IMR-90 (cell line): Measurements from ENCODE around the gene MAPK8IP1. TPM values are rescaled to one million over a fixed set of nuclear protein-coding genes. Genes with fewer than 3 reads are reported as not detected.

Experiments
- ATAC-seq: fragments of 200-7000 bp; cut with Tn5 transposase; 2 replicates; pipeline ENCODE4 v1.9.1; 2020; ENCODE audit warnings: low read depth, mild to moderate bottlenecking, moderate library complexity
- BruUV-seq: library from RNA; stranded (reverse); fragments of 400-500 nt; replicated peaks from 2 replicates; lab custom pipeline; 2021; lab: Mats Ljungman, UMichigan
- CTCF ChIA-PET: fragments of 300-600 bp; formaldehyde crosslinking; extraction: SDS; loops from one replicate; lab custom pipeline; 2021; ENCODE audit warnings: antibody characterized with exemption; lab: Yijun Ruan, JAX
- POLR2A ChIA-PET: fragments of 300-600 bp; sonication (Branson Sonifier 250); formaldehyde crosslinking; loops from one replicate; lab custom pipeline; 2022; ENCODE audit warnings: antibody characterized with exemption; ENCODE audit not compliant: unreplicated experiment; lab: Charles Lee
- DNase-seq: peaks from one replicate; pipeline ENCODE4 v3.0.0; 2013
- H2AFZ ChIP-seq: replicated peaks from 2 replicates; pipeline ENCODE3; 2013; ENCODE audit warnings: low read length, mild to moderate bottlenecking; ENCODE audit not compliant: poor library complexity
- H2AK5ac ChIP-seq: 2 replicates; pipeline ENCODE4 v1.6.1; 2013; ENCODE audit warnings: low read depth, low read length, inconsistent platforms
- H2AK9ac ChIP-seq: replicated peaks from 2 replicates; pipeline ENCODE3; 2013; ENCODE audit warnings: mild to moderate bottlenecking, low read depth, low read length, moderate library complexity; ENCODE audit not compliant: poor library complexity
- H2BK120ac ChIP-seq: 2 replicates; pipeline ENCODE4 v1.6.1; 2013; ENCODE audit warnings: low read depth, low read length, inconsistent platforms
- H2BK15ac ChIP-seq: 3 replicates; pipeline ENCODE4 v1.6.1; 2013; ENCODE audit warnings: low read depth, low read length, inconsistent platforms
- H2BK20ac ChIP-seq: 2 replicates; pipeline ENCODE4 v1.6.1; 2013; ENCODE audit warnings: low read depth, mild to moderate bottlenecking, inconsistent platforms, low read length, moderate library complexity
- H2BK5ac ChIP-seq: 2 replicates; pipeline ENCODE4 v1.6.1; 2013; ENCODE audit warnings: mild to moderate bottlenecking, low read depth, low read length, inconsistent platforms; ENCODE audit not compliant: poor library complexity, severe bottlenecking
- H3K14ac ChIP-seq: replicated peaks from 2 replicates; pipeline ENCODE4 v1.6.1; 2013; ENCODE audit warnings: low read depth, low read length, inconsistent platforms
- H3K18ac ChIP-seq: 2 replicates; pipeline ENCODE4 v1.6.1; 2013; ENCODE audit warnings: low read depth, low read length, control low read depth
- H3K23ac ChIP-seq: 2 replicates; pipeline ENCODE4 v1.6.1; 2013; ENCODE audit warnings: low read depth, low read length, inconsistent platforms
- H3K27ac ChIP-seq: 2 replicates; pipeline ENCODE4 v1.5.1; 2013; ENCODE audit warnings: mild to moderate bottlenecking, control low read depth, low read length; ENCODE audit not compliant: insufficient read depth
- H3K27me3 ChIP-seq: 2 replicates; pipeline ENCODE4 v1.6.1; 2013; ENCODE audit warnings: low read length; ENCODE audit not compliant: control insufficient read depth, insufficient read depth
- H3K36me3 ChIP-seq: 2 replicates; pipeline ENCODE4 v1.6.1; 2013; ENCODE audit warnings: low read length, mixed read lengths; ENCODE audit not compliant: control insufficient read depth, insufficient read depth
- H3K4ac ChIP-seq: 2 replicates; pipeline ENCODE4 v1.6.1; 2013; ENCODE audit warnings: low read depth, low read length, inconsistent platforms
- H3K4me1 ChIP-seq: 2 replicates; pipeline ENCODE4 v1.6.1; 2013; ENCODE audit warnings: low read length, mixed read lengths; ENCODE audit not compliant: control insufficient read depth, insufficient read depth
- H3K4me2 ChIP-seq: 2 replicates; pipeline ENCODE4 v1.6.1; 2013; ENCODE audit warnings: low read depth, mild to moderate bottlenecking, control low read depth, low read length, moderate library complexity
- H3K4me3 ChIP-seq: 2 replicates; pipeline ENCODE4 v1.5.1; 2013; ENCODE audit warnings: low read depth, mild to moderate bottlenecking, control low read depth, low read length, moderate library complexity; ENCODE audit not compliant: insufficient read depth
- H3K56ac ChIP-seq: 2 replicates; pipeline ENCODE4 v1.6.1; 2013; ENCODE audit warnings: low read length, inconsistent platforms; ENCODE audit not compliant: insufficient read depth; ENCODE audit errors: extremely low read depth
- H3K79me1 ChIP-seq, 2 experiments: 2 replicates each; pipeline ENCODE4 v1.6.1; 2013; ENCODE audit warnings: low read length in 2 of 2, inconsistent platforms in 1 of 2, low read depth in 1 of 2
- H3K9ac ChIP-seq: 2 replicates; pipeline ENCODE4 v1.6.1; 2013; ENCODE audit warnings: low read depth, low read length, control low read depth
- H3K9me1 ChIP-seq: 2 replicates; pipeline ENCODE4 v1.6.1; 2013; ENCODE audit warnings: low read length, inconsistent platforms; ENCODE audit not compliant: insufficient read depth
- H3K9me3 ChIP-seq: 2 replicates; pipeline ENCODE4 v1.6.1; 2013; ENCODE audit warnings: low read length; ENCODE audit not compliant: control insufficient read depth, insufficient read depth
- H4K20me1 ChIP-seq: 2 replicates; pipeline ENCODE4 v1.6.1; 2013; ENCODE audit warnings: low read length, inconsistent platforms; ENCODE audit not compliant: insufficient read depth
- H4K5ac ChIP-seq: 2 replicates; pipeline ENCODE4 v1.6.1; 2013; ENCODE audit warnings: mild to moderate bottlenecking, low read depth, low read length, control low read depth
- H4K8ac ChIP-seq, 2 experiments: 2 replicates each; pipeline ENCODE4 v1.6.1; 2013; ENCODE audit warnings: low read depth in 2 of 2, low read length in 2 of 2, control low read depth in 1 of 2, inconsistent platforms in 1 of 2
- H4K91ac ChIP-seq: 2 replicates; pipeline ENCODE4 v1.6.1; 2013; ENCODE audit warnings: low read depth, low read length, inconsistent platforms; ENCODE audit not compliant: insufficient read depth
- BHLHE40 ChIP-seq: fragments of 150-350 bp; IDR thresholded peaks from 2 replicates; pipeline ENCODE4 v1.6.1; 2016; ENCODE audit warnings: mild to moderate bottlenecking, low read depth, low read length
- CEBPB ChIP-seq: IDR thresholded peaks from 2 replicates; pipeline ENCODE4 v1.6.1; 2012; ENCODE audit warnings: low read depth, low read length, improper control_type of control experiment
- CHD1 ChIP-seq: IDR thresholded peaks from 2 replicates; pipeline ENCODE4 v1.6.1; 2012; ENCODE audit warnings: low read depth, low read length, improper control_type of control experiment
- CTCF ChIP-seq: conservative IDR thresholded peaks from 2 replicates; pipeline ENCODE4 v1.5.1; 2012; ENCODE audit warnings: mild to moderate bottlenecking, low read depth, low read length, improper control_type of control experiment
- ELK1 ChIP-seq: fragments of 150-350 bp; IDR thresholded peaks from 2 replicates; pipeline ENCODE4 v1.6.1; 2016; ENCODE audit warnings: low read depth, mild to moderate bottlenecking, low read length, moderate library complexity, borderline replicate concordance
- FOS ChIP-seq: fragments of 150-350 bp; IDR thresholded peaks from 2 replicates; pipeline ENCODE4 v1.6.1; 2016; ENCODE audit warnings: low read depth, low read length
- MAFK ChIP-seq: IDR thresholded peaks from 2 replicates; pipeline ENCODE4 v1.6.1; 2012; ENCODE audit warnings: low read depth, low read length, improper control_type of control experiment
- MXI1 ChIP-seq: IDR thresholded peaks from 2 replicates; pipeline ENCODE4 v1.6.1; 2012; ENCODE audit warnings: low read depth, mild to moderate bottlenecking, low read length, moderate library complexity, borderline replicate concordance
- POLR2A ChIP-seq: IDR thresholded peaks from 2 replicates; pipeline ENCODE4 v1.6.1; 2012; ENCODE audit warnings: mild to moderate bottlenecking, low read depth, low read length
- RAD21 ChIP-seq: IDR thresholded peaks from 2 replicates; pipeline ENCODE4 v1.6.1; 2012; ENCODE audit warnings: low read length, improper control_type of control experiment
- RCOR1 ChIP-seq: IDR thresholded peaks from 2 replicates; pipeline ENCODE4 v1.6.1; 2012; ENCODE audit warnings: mild to moderate bottlenecking, low read length, improper control_type of control experiment; ENCODE audit not compliant: insufficient replicate concordance
- RFX5 ChIP-seq: IDR thresholded peaks from 2 replicates; pipeline ENCODE4 v1.8.0; 2012; ENCODE audit warnings: low read depth, mild to moderate bottlenecking, low read length, moderate library complexity
- SMC3 ChIP-seq: fragments of 150-350 bp; IDR thresholded peaks from 2 replicates; pipeline ENCODE4 v1.6.1; 2016; ENCODE audit warnings: low read depth, mild to moderate bottlenecking, antibody characterized with exemption, low read length, moderate library complexity
- USF2 ChIP-seq: fragments of 150-350 bp; IDR thresholded peaks from 2 replicates; pipeline ENCODE4 v1.6.1; 2017; ENCODE audit warnings: mild to moderate bottlenecking, antibody characterized with exemption, low read length, low read depth
- WGBS, 2 experiments: methylation state at CpG; one replicate each; pipeline versions ENCODE4 v1.1.5 to v1.1.7; 2013; ENCODE audit warnings: missing lambda C conversion rate in 2 of 2; ENCODE audit not compliant: insufficient read length in 1 of 2; ENCODE audit errors: extremely low coverage in 2 of 2; 5-methylcytosine and 5-hydroxymethylcytosine counted together
- dilution Hi-C: fragments of 300-500 bp; cut with HindIII; formaldehyde crosslinking; loops from one replicate; pipeline ENCODE4 v1.14.3; 2018; ENCODE audit warnings: low sequenced_read_pairs; ENCODE audit not compliant: unreplicated experiment
- in situ Hi-C: fragments of 300-500 bp; cut with MboI; formaldehyde crosslinking; loops from 3 replicates; pipeline ENCODE4 v1.14.3; 2019; ENCODE audit warnings: low sequenced_read_pairs, inconsistent platforms, mixed read lengths
- intact Hi-C: fragments of 100-400 bp; cut with micrococcal nuclease; formaldehyde crosslinking; loops from 2 replicates; pipeline ENCODE4 v1.10.0; 2022
- polyA plus RNA-seq, 3 experiments: library from polyadenylated mRNA; depleted of rRNA; stranded (reverse); fragments of >200 nt; gene quantifications; 2 replicates each; pipeline ENCODE4 v1.2.3, GENCODE V29; 2012; ENCODE audit warnings: low replicate concordance in 1 of 3
- total RNA-seq: library from RNA; depleted of rRNA; stranded (reverse); fragments of >200 nt; gene quantifications from 2 replicates; pipeline ENCODE4 v1.2.3, GENCODE V29; 2012

The MAPK8IP1 gene
- total and polyA plus RNA-seq, 2 of the 4 experiments (the other 2 are of a cell fraction), result 6.5 to 9.6 TPM

- no peak overlapping the region for H2AFZ ChIP-seq
- BruUV-seq, result no TSS peak
- no peak overlapping the region for H3K4ac ChIP-seq
- H2BK5ac ChIP-seq, result no peak overlapping the region
- H3K9ac ChIP-seq, result no peak overlapping the region
- POLR2A ChIA-PET, result no interaction called here
- H4K20me1 ChIP-seq, result no peaks in the 10 kb centered on the region
- ATAC-seq (no peak), DNase-seq (no peak)
- H3K14ac ChIP-seq, result no peak overlapping the region
- H2AK9ac ChIP-seq, result no peak overlapping the region
- in situ Hi-C loops (no loop called here), dilution Hi-C loops (no loop called here), intact Hi-C loops (no loop called here)
- no peak overlapping the region for H4K91ac ChIP-seq
- no peaks in the 10 kb centered on the region for H3K4me1 ChIP-seq
- H3K27ac ChIP-seq, result no peak overlapping the region
- H2BK15ac ChIP-seq, result no peak overlapping the region
- TF ChIP-seq CHD1, result no peak
- no peak for TF ChIP-seq MAFK
- TF ChIP-seq MXI1, result no peak
- TF ChIP-seq CTCF, result no peak
- TF ChIP-seq POLR2A, result no peak
- no peak for TF ChIP-seq USF2
- no peak for TF ChIP-seq RAD21
- no peak for TF ChIP-seq SMC3
- TF ChIP-seq CEBPB, result no peak
- no peak for TF ChIP-seq FOS
- no peak for TF ChIP-seq RCOR1
- TF ChIP-seq BHLHE40, result no peak
- TF ChIP-seq RFX5, result no peak
- no peak for TF ChIP-seq ELK1
- no peaks in the 10 kb centered on the region for H3K27me3 ChIP-seq
- H3K56ac ChIP-seq, result no peak overlapping the region
- no peak overlapping the region for H4K5ac ChIP-seq
- H3K4me3 ChIP-seq, result no peak overlapping the region
- no peak overlapping the region for H3K18ac ChIP-seq
- no peak overlapping the region for H4K8ac ChIP-seq
- H3K36me3 ChIP-seq, result peaks cover 45% of the 10 kb centered on the region
- H3K79me1 ChIP-seq, result no peaks in the 10 kb centered on the region
- no peaks in the 10 kb centered on the region for H3K9me1 ChIP-seq
- H3K9me3 ChIP-seq, result no peaks in the 10 kb centered on the region
- no CpG with 5 or more reads among the region's 10 CpGs for WGBS, 2 experiments
- CTCF ChIA-PET, result no interaction called here
- no peak overlapping the region for H2BK120ac ChIP-seq
- H3K23ac ChIP-seq, result no peak overlapping the region
- H2BK20ac ChIP-seq, result no peak overlapping the region
- H3K4me2 ChIP-seq, result no peak overlapping the region
- no peak overlapping the region for H2AK5ac ChIP-seq
Measured at GRCh38 chr11:45937916-45938315, 52.5 kb downstream of the MAPK8IP1 start.
